ENCODE results near the gene SPATA12. TPM values are rescaled to one million over a fixed set of nuclear protein-coding genes. Genes with fewer than 3 reads are reported as not detected.

Gene SPATA12
- total RNA-seq, 2 donors from 2014 or later = not detected

DNA sequence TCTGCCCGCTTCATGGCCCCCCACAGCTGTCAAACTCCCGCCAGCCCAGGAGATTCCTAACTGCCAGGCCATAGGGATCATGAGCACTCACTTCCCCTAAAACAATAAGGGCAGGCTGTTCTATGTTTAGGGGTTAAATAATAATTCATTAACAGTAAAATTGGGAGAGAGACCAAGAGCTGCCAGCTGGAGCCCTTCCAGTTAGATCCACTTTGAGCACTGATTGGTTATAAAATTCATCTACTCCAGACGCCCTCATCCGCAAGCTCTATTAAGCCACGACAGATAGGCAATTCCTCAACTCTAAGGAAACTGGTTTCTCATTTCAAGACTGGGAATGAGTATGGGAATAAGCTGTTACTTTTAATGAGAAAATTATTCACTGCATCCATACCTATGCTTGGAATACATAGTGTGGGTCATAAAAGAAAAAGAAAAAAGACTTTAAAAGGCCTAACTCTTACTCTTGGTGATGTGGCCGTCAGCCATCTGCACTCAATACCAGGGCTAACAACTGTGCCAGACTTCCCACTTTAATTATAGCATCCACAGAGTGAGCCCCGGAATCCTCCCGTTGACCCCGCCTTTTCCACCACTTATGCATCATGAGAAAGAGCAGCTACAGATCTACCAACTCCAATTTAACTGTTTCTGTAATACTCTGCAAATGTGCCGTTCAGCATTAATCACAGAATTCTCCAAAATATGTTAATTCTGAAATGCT, 60.1 kb downstream of the SPATA12 start:
- no peaks in the 10 kb centered on the region for H3K36me3 Mint-ChIP-seq
- H3K27ac Mint-ChIP-seq = no peak overlapping the region
- no peak for ATAC-seq
- no peak for DNase-seq (ENCODE audit: low spot score in 2 of 2)
- no peaks in the 10 kb centered on the region for H3K9me3 Mint-ChIP-seq

Other genes starting within 250 kb of the SPATA12 start
- under 1 TPM in 1 of 2 donors, not detected in 1; 0.04 TPM for gene IL17RD, start 104.7 kb downstream of the SPATA12 start, total RNA-seq
- 1 to 10 TPM; 1.3 to 1.5 TPM for gene HESX1, start 139.3 kb downstream of the SPATA12 start, total RNA-seq
- 10 to 100 TPM; 28.0 to 38.4 TPM for gene APPL1, start 167.1 kb downstream of the SPATA12 start, total RNA-seq
- not detected for gene ASB14, start 232.0 kb downstream of the SPATA12 start, total RNA-seq

All from activated naive CD4-positive, alpha-beta T cell treated with anti-CD3 and anti-CD28 coated beads, Interleukin-2, amount 50 U/mL, for 72 hours (primary cell).